ENCODE results near the gene PCNT.

Gene PCNT

DNA sequence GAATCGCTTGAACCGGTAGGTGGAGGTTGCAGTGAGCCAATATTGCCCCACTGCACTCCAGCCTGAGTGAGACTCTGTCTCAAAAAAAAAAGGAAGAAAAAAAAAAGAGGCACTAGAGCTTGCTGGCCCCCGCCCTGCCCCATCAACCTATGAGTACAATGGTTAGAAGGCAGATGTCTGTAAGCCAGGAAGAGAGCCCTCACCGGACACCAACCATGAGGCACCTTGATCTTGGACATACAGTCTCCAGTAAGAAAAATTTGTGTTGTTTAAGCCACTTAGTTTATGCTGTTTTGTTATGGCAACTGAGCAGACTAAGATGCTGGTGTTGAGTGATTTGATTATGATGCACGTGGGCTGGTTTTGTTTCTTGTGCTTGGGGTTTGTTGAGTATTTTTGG, 168.9 kb downstream of the PCNT start:
- no peak for DNase-seq

DNA sequence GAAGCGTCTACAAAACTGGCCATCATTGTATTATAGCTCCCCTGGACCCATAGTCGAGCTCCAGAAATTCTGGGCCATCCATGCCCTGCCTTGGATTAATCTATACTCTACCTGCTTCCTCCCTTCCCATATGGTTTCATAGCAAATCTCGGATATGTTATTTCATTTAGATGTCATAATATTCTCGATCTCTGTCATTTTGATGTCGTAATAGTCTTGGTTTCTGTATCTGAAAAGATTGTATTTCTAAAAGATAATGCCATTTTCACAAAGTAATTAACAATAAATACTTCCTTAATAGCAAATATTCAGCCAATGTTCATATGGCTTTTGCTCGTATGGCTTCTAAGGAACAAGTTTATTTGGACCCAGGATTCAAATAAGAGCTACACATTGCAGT, 169.9 kb downstream of the PCNT start:
- DNase-seq, result no peak
